ENCODE data around the gene MAVS. TPM values are rescaled to one million over a fixed set of nuclear protein-coding genes. Genes with fewer than 3 reads are reported as not detected.

Gene MAVS
- total and polyA plus RNA-seq, 2 donors (not counting 3 experiments of a cell fraction or from before 2014, with no cell fraction given), result 18.8 to 40.7 TPM

DNA sequence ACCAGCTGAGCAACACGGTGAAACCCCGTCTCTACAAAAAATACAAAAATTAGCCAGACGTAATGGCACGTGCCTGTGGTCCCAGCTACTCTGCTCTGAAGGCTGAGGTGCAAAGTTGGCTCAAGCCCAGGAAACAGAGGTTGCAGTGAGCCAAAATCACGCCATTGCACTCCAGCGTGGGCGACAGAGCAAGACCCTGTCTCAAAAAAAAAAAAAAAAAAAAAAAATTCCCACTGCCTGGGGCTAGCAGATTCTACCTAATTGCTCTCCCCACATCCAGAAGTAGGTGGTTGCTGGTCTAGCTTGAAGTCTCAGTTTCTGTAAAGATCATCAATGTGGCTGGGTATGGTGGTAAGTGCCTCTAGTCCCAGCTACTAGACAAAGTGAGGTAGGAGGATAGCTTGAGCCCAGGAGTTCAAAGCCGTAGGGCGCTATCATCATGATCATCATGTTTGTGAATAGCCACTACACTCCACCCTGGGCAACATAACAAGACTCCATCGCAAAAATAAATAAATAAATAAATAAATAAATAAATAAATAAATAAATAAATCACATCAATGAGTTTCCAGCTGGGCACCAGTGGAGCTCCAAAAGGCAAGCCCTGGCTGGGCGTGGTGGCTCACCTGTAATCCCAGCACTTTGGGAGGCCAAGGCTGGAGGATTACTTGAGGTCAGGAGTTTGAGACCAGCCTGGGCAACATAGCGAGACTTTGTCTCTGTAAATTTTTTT lies 32.6 kb upstream of the MAVS start:
- dilution Hi-C loops (cut with MboI; ENCODE audit: extremely low pct_ligation_motif_present, low sequenced_read_pairs), result no loop called here
- Histone ChIP-seq H3K36me3 (ENCODE audit: control insufficient read depth in 2 of 2, extremely low read depth in 1 of 2, insufficient read depth in 2 of 2, low read length in 2 of 2) (no peaks in the 10 kb centered on the region), H3K27me3 (ENCODE audit: control insufficient read depth in 2 of 2, insufficient read depth in 2 of 2, low read length in 2 of 2) (no peaks in the 10 kb centered on the region), H4K20me1 (replicated peaks; ENCODE audit: control insufficient read depth, extremely low read depth, insufficient read depth, low read length) (no peaks in the 10 kb centered on the region), H3K4me2 (ENCODE audit: insufficient read depth, low read length) (no peak overlapping the region), H3K9me1 (replicated peaks; ENCODE audit: control insufficient read depth, extremely low read depth, insufficient read depth, low read length) (no peaks in the 10 kb centered on the region), H2AFZ (ENCODE audit: low read depth, low read length) (no peak overlapping the region), H3K4me1 (ENCODE audit: control insufficient read depth, extremely low read depth, insufficient read depth, low read length) (peaks cover 12% of the 10 kb centered on the region), H3K9me3 (replicated peaks; ENCODE audit: control insufficient read depth, insufficient read depth, low read length) (no peaks in the 10 kb centered on the region), H3K4me3 (replicated peaks in 1 of 3; ENCODE audit: insufficient read depth in 1 of 3, low read depth in 1 of 3, low read length in 3 of 3) (no peak overlapping the region), H3K9ac (replicated peaks; ENCODE audit: extremely low read depth, insufficient read depth, low read length) (no peak overlapping the region), H3K79me2 (ENCODE audit: control insufficient read depth, insufficient read depth, low read length) (no peaks in the 10 kb centered on the region), H3K27ac (ENCODE audit: insufficient read depth, low read depth, low read length) (no peak overlapping the region)
- FAIRE-seq (peak; percentile 4), DNase-seq (ENCODE audit: low read depth, low spot score) (no peak)
- intact Hi-C loops (cut with micrococcal nuclease), result no loop called here
- no TSS peak for BruUV-seq (replicated peaks)
- CTCF ChIA-PET, result interaction anchor here (0.6 to 1.4 kb wide), 3 partner anchors 25 to 29 kb away, joined by 3 to 4 read pairs (median 4); no protein-coding TSS in a partner anchor
- POLR2A ChIA-PET, result no interaction called here
- no peak for TF ChIP-seq EZH2 (IDR thresholded peaks at IDR 0.05; ENCODE audit: borderline replicate concordance, low read depth, low read length, severe bottlenecking)
- no peak for TF ChIP-seq GATA2 (IDR thresholded peaks at IDR 0.05; ENCODE audit: insufficient read depth, insufficient read length, low read depth, low read length)
- TF ChIP-seq, protein P1, sequence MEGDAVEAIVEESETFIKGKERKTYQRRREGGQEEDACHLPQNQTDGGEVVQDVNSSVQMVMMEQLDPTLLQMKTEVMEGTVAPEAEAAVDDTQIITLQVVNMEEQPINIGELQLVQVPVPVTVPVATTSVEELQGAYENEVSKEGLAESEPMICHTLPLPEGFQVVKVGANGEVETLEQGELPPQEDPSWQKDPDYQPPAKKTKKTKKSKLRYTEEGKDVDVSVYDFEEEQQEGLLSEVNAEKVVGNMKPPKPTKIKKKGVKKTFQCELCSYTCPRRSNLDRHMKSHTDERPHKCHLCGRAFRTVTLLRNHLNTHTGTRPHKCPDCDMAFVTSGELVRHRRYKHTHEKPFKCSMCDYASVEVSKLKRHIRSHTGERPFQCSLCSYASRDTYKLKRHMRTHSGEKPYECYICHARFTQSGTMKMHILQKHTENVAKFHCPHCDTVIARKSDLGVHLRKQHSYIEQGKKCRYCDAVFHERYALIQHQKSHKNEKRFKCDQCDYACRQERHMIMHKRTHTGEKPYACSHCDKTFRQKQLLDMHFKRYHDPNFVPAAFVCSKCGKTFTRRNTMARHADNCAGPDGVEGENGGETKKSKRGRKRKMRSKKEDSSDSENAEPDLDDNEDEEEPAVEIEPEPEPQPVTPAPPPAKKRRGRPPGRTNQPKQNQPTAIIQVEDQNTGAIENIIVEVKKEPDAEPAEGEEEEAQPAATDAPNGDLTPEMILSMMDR (IDR thresholded peaks at IDR 0.05; ENCODE audit: extremely low read depth in 1 of 2, insufficient read depth in 1 of 2, low read depth in 1 of 2, low read length in 2 of 2), result no peak
- no peak for TF ChIP-seq MYC (IDR thresholded peaks at IDR 0.05; ENCODE audit: low read depth, low read length)
- no peak for TF ChIP-seq POLR2AphosphoS5 (IDR thresholded peaks at IDR 0.05; ENCODE audit: insufficient read depth, low read depth, low read length)
